ENCODE results near the gene TK1.
A peak's percentile ranks its signal among the peaks of the same experiment; 100 is the strongest.

- no peak for TF ChIP-seq EP300 (IDR thresholded peaks at IDR 0.05; ENCODE audit: borderline replicate concordance)
- peak; percentile 23; the same call in 1 of the 2 replicates for TF ChIP-seq CREB1 (IDR thresholded peaks at IDR 0.05; ENCODE audit: low read depth)
- peak; percentile 46 for TF ChIP-seq USF1 (IDR thresholded peaks at IDR 0.05)
- peak; percentile 51; the same call in 1 of the 2 replicates for TF ChIP-seq ZBTB7A (IDR thresholded peaks at IDR 0.05; ENCODE audit: low read depth)
- TF ChIP-seq FOXM1 (IDR thresholded peaks at IDR 0.05; ENCODE audit: borderline replicate concordance, low read depth) = peak; percentile 90
- TF ChIP-seq MAX (IDR thresholded peaks at IDR 0.05) = peak; percentile 78
- TF ChIP-seq TEAD4 (IDR thresholded peaks at IDR 0.05) = peak; percentile 95
Observed at GRCh38 chr17:78186692-78187595, at the start of gene TK1, which contains the start of gene AFMID.

All from Ishikawa (cell line).